GM12872 (cell line): Measurements from ENCODE around the gene CCDC73.
A peak's percentile ranks its signal among the peaks of the same experiment; 100 is the strongest.

Experiments used
- CTCF ChIP-seq: IDR thresholded peaks from 3 replicates; pipeline ENCODE4 v1.5.1; 2011; ENCODE audit warnings: low read depth, mild to moderate bottlenecking, low read length, moderate library complexity; ENCODE audit not compliant: insufficient read depth

Gene CCDC73

GRCh38 chr11:32821517-32821916 is 27.1 kb upstream of the CCDC73 start:
- no peak for TF ChIP-seq CTCF

- TF ChIP-seq CTCF: no peak
Observed at GRCh38 chr11:32820497-32820896, 26.0 kb upstream of the CCDC73 start.

GRCh38 chr11:32819187-32819586 is 24.7 kb upstream of the CCDC73 start:
- no peak for TF ChIP-seq CTCF

- TF ChIP-seq CTCF: no peak
Observed at GRCh38 chr11:32817852-32818183, 23.4 kb upstream of the CCDC73 start.

GRCh38 chr11:32817181-32817851 is 22.9 kb upstream of the CCDC73 start:
- no peak for TF ChIP-seq CTCF

GRCh38 chr11:32809313-32809712 is 14.9 kb upstream of the CCDC73 start:
- peak; percentile 93 for TF ChIP-seq CTCF

- TF ChIP-seq CTCF: no peak
Observed at GRCh38 chr11:32796425-32796824, 2.0 kb upstream of the CCDC73 start.
